ENCODE results near the gene RBMS2.
A peak's percentile ranks its signal among the peaks of the same experiment; 100 is the strongest.

Gene RBMS2

GRCh38 chr12:56635806-56636674 is 114.4 kb downstream of the RBMS2 start (continued):
- TF ChIP-seq INSM2 (tag by site-specific recombination; IDR thresholded peaks at IDR 0.05) (no peak), ZNF19 (tag by site-specific recombination; IDR thresholded peaks at IDR 0.05; ENCODE audit: low read depth) (no peak), ZFHX2 (tag by site-specific recombination; conservative IDR thresholded peaks at IDR 0.05) (no peak), ZNF654 (tag by site-specific recombination; IDR thresholded peaks at IDR 0.05; ENCODE audit: low read depth) (no peak), ZNF416 (tag by site-specific recombination; IDR thresholded peaks at IDR 0.05) (no peak), ZNF626 (tag by site-specific recombination; IDR thresholded peaks at IDR 0.05) (no peak)
- TF ChIP-seq, protein P1, sequence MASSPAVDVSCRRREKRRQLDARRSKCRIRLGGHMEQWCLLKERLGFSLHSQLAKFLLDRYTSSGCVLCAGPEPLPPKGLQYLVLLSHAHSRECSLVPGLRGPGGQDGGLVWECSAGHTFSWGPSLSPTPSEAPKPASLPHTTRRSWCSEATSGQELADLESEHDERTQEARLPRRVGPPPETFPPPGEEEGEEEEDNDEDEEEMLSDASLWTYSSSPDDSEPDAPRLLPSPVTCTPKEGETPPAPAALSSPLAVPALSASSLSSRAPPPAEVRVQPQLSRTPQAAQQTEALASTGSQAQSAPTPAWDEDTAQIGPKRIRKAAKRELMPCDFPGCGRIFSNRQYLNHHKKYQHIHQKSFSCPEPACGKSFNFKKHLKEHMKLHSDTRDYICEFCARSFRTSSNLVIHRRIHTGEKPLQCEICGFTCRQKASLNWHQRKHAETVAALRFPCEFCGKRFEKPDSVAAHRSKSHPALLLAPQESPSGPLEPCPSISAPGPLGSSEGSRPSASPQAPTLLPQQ (tag by site-specific recombination; IDR thresholded peaks at IDR 0.05), result peak; percentile 68

- ChIA-PET POLR2A (interaction anchor here (0.5 to 3.7 kb wide), 36 partner anchors 8 to 593 kb away, joined by 3 to 77 read pairs (median 4); partner anchors contain the start of genes ATP5F1B, CNPY2, COQ10A and MYL6), CTCF (interaction anchor here (0.6 to 3.1 kb wide), 73 partner anchors 8 to 938 kb away, joined by 3 to 56 read pairs (median 4); partner anchors contain the start of genes ATP5F1B, GLS2, NACA and NEMP1)
- Histone ChIP-seq H3K36me3 (ENCODE audit: control insufficient read depth in 2 of 2, insufficient read depth in 1 of 2, low read length in 2 of 2) (peaks cover 40 to 47% of the 10 kb centered on the region in 2 experiments), H3K4me1 (ENCODE audit: control insufficient read depth, insufficient read depth, low read length) (peaks cover 18% of the 10 kb centered on the region), H3K27ac (ENCODE audit: extremely low read depth, low read depth, low read length) (peak overlapping the region; percentile 91), H3K9me3 (ENCODE audit: control insufficient read depth, insufficient read depth, low read depth, low read length) (no peaks in the 10 kb centered on the region), H3K4me3 (ENCODE audit: low read depth, low read length) (peak overlapping the region; percentile 76)
- TF ChIP-seq HOXA7 (CRISPR knock-in tag; IDR thresholded peaks at IDR 0.05; ENCODE audit: borderline replicate concordance) (no peak), ZNF324 (tag by site-specific recombination; IDR thresholded peaks at IDR 0.05) (peak; percentile 53), ZNF362 (tag by site-specific recombination; IDR thresholded peaks at IDR 0.05) (no peak), ZNF626 (tag by site-specific recombination; IDR thresholded peaks at IDR 0.05) (no peak), ZBTB11 (tag by site-specific recombination; conservative IDR thresholded peaks at IDR 0.05; ENCODE audit: low read depth) (peak; percentile 37; the same call in 1 of the 2 replicates), PBX3 (CRISPR knock-in tag; IDR thresholded peaks at IDR 0.05) (no peak), ZNF133 (tag by site-specific recombination; IDR thresholded peaks at IDR 0.05) (no peak), SCRT1 (tag by site-specific recombination; IDR thresholded peaks at IDR 0.05; ENCODE audit: borderline replicate concordance) (no peak), ZNF747 (tag by site-specific recombination; IDR thresholded peaks at IDR 0.05) (no peak), ZNF121 (tag by site-specific recombination; IDR thresholded peaks at IDR 0.05) (no peak), ZSCAN4 (tag by site-specific recombination; IDR thresholded peaks at IDR 0.05) (no peak)
- TF ChIP-seq, protein P2, sequence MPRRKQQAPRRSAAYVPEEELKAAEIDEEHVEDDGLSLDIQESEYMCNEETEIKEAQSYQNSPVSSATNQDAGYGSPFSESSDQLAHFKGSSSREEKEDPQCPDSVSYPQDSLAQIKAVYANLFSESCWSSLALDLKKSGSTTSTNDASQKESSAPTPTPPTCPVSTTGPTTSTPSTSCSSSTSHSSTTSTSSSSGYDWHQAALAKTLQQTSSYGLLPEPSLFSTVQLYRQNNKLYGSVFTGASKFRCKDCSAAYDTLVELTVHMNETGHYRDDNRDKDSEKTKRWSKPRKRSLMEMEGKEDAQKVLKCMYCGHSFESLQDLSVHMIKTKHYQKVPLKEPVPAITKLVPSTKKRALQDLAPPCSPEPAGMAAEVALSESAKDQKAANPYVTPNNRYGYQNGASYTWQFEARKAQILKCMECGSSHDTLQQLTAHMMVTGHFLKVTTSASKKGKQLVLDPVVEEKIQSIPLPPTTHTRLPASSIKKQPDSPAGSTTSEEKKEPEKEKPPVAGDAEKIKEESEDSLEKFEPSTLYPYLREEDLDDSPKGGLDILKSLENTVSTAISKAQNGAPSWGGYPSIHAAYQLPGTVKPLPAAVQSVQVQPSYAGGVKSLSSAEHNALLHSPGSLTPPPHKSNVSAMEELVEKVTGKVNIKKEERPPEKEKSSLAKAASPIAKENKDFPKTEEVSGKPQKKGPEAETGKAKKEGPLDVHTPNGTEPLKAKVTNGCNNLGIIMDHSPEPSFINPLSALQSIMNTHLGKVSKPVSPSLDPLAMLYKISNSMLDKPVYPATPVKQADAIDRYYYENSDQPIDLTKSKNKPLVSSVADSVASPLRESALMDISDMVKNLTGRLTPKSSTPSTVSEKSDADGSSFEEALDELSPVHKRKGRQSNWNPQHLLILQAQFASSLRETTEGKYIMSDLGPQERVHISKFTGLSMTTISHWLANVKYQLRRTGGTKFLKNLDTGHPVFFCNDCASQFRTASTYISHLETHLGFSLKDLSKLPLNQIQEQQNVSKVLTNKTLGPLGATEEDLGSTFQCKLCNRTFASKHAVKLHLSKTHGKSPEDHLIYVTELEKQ (tag by site-specific recombination; IDR thresholded peaks at IDR 0.05; ENCODE audit: borderline replicate concordance), result peak; percentile 23; the same call in 1 of the 2 replicates
These were observed 115.3 kb downstream of the RBMS2 start for GRCh38 chr12:56636675-56637540.

All from HEK293 (cell line).